ENCODE results near the gene DNAI1.

Gene DNAI1

DNA sequence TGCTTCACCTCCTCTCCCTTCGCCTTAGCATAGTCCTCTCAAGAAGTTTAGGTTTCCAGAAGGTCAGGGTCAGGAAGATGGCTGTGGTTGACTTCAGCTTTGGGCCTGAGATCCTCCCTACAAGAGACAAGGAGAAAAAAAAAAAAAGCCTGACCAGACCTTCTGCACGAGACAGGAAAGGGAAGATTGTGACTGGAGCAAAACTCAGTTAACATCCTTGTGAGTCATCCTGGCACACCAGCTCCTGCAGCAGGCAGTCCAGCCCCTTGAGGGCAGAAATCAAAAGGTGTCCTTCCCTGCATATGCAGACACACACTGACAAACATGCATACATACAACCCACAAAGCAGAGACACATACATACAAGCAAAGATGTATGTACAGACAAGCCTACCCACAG, 82.2 kb downstream of the DNAI1 start:
- no peak for DNase-seq (ENCODE audit: low read depth in 3 of 3, low spot score in 1 of 3)

DNA sequence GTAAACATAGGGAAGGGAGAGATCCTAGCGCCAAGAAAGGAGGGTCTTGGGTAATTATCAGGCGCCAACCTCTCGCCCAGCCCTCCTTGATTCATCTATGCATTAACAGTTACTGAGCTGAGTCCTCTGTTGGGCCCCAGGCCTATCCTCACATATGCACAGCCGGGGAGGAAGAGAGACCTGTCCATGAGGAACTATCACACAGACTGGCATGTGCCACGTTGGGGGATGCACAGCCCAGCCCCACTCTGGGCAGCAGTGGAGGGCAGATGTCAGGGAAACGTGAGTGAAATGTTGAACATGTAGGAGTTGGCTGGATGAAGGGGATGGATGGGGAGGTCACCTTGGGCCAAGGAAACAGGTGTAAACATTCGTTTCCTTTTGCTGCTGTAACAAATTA, 82.9 kb downstream of the DNAI1 start:
- no peak for DNase-seq (ENCODE audit: low read depth in 3 of 3, low spot score in 1 of 3)

GRCh38 chr9:34544035-34544434, 85.4 kb downstream of the DNAI1 start:
- no peak for DNase-seq (ENCODE audit: low read depth in 3 of 3, low spot score in 1 of 3)

DNA sequence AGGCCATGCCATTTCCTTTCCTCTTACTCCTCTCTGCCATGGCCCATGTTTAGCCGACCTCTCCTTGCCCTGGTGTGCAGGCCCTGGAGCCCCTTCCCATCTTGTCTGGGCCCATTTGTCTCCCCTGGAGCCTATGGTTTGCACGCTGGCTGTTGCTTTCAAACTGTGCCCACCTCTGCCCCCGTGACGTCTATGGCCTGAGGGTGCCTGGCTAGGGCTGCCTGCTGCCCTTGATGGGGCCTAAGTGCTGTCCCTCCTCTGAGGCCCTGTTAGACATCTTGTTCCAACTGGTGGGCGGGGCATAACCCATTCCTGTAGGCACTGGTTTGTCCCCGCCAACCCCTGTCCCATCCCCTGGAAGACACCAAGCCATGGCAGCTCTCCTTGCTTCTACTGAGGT, 86.9 kb downstream of the DNAI1 start:
- no peak for DNase-seq (ENCODE audit: low read depth in 3 of 3, low spot score in 1 of 3)

DNA sequence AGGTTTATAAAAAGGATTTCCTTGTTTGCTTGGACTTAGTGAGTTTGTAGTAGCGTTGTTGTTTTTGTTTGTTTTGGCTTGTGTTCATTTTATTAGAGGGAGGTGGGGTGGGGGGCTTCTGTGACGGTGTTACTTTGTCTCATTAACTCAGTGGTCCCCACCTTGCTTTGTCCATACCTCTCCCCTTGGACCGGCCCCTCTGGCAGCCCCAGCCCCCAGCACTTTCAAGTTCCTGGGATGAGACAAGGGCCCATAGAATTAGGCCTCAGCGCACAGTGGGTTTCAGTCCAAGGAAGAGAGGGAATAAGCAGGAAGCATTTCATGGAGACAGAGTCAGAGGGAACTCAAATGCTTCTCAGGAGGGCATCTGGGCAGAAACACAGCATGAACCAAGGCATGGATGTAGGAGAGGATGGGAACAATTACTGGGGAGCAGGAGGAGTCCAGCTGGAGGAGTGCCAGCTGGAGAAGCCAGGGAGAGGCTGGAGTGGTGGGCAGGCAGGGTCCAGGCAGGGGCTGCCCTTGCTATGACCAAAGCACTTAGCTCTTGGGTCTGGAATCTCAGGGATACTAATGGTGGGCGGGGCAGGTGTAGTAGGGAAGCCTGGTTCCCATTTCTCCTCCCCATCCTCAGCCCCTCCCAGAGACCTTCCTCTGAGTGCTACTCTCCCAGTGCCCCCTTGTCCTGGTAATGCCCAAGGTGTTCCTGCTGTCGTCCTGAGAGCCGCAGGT, 87.7 kb downstream of the DNAI1 start:
- no peak for DNase-seq (ENCODE audit: low read depth in 3 of 3, low spot score in 1 of 3)

- DNase-seq (ENCODE audit: low read depth in 3 of 3, low spot score in 1 of 3) = peak in 2 of 3 donors; percentile 5 to 29
Observed at GRCh38 chr9:34546834-34547827, 88.5 kb downstream of the DNAI1 start.

DNA sequence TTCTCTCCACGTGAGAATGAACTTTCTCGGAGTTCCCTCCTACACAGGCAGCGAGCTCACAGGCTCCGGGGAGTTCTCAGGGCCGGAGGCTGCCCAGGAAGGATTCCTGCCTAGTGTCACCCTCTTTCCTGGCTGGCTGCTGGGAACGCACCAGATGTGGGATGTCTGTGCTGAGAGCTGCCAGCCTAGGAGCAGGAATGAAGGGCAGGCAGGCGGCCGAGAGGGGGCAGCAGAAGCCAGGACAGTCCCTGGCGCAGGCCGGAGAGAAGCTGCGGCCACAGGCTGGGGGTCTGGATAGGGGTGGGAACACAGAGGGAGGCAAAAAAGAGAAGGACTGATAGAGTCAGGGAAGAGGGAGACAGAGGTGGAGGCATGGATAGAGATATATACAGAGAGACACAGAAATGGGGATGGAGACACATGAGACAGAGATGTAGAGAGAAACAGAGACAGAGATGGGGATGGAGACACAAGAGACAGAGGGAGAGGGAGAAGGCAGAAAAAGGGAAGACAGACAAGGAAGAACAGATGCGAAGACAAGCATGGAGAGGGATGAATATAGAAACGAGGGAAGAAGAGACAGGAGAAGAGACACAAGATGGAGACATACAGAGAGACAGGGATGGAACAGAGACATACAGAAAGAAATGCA, 89.5 kb downstream of the DNAI1 start:
- peak in 1 of 3 donors; percentile 25 for DNase-seq (ENCODE audit: low read depth in 3 of 3, low spot score in 1 of 3)

DNA sequence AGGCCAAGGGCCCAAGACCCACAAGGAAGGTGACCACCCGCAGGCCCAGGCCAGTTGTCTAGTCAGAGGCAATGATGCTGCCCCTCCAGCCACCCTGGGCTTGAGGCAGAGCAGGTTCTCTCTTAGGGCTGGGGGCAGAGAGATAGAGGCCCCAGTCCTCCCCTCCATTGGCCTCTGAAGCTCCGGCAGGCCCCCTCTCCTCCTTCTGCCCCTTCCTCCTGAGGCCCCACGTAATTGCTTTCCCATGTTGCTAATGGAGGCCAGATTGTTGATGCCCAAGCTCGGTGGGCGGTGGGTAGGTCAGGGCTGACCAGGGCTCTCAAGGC, 90.8 kb downstream of the DNAI1 start:
- DNase-seq (ENCODE audit: low read depth in 3 of 3, low spot score in 1 of 3) = no peak

GRCh38 chr9:34550016-34550680, 91.5 kb downstream of the DNAI1 start:
- no peak for DNase-seq (ENCODE audit: low read depth in 3 of 3, low spot score in 1 of 3)

GRCh38 chr9:34550681-34551270, 92.2 kb downstream of the DNAI1 start:
- DNase-seq (ENCODE audit: low read depth in 3 of 3, low spot score in 1 of 3) = no peak

GRCh38 chr9:34551751-34552605, 93.4 kb downstream of the DNAI1 start:
- DNase-seq (ENCODE audit: low read depth in 3 of 3, low spot score in 1 of 3) = no peak

GRCh38 chr9:34552606-34552981, 94.0 kb downstream of the DNAI1 start:
- DNase-seq (ENCODE audit: low read depth in 3 of 3, low spot score in 1 of 3) = no peak

- DNase-seq (ENCODE audit: low read depth in 3 of 3, low spot score in 1 of 3) = no peak
Observed at GRCh38 chr9:34552986-34553385, 94.4 kb downstream of the DNAI1 start.

- DNase-seq (ENCODE audit: low read depth in 3 of 3, low spot score in 1 of 3) = no peak
Observed at GRCh38 chr9:34553511-34554021, 95.0 kb downstream of the DNAI1 start.

DNA sequence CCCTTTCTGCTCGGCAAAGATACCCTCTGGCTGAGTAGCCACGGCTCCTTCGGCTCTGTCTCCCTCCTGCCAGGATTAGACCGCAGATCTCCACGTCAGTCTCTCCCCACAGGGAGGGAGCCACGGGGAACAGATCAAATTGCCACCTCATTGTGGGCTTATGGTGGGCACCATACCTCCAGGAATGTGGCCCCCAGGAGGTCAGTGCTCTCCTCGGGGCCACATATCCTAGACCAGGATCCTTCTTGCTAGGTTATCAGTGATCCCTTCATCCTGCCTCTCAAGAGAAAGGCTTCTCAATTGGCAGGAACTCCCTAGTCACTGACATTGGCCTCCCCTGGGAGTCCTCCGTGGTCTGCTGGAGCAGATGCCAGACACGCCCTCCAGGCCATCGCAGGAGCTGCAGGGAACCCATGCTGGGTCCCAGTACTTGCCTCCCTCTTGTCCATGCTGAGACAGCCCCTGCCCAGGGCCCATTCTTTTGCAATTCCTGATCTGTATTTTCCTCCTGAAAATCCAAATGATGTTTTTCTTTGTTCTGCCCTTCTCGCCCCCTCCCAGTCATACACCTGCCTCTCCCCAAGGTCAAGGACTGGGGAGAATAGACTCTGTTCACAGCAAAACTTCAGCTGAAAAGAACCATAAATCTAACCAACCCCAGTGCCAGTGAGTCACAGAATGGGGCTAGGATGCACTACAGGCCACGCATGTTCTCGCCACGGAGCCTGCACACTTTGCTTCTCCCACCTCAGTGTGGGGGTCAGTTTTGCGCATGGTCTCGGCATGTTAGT, 95.8 kb downstream of the DNAI1 start:
- DNase-seq (ENCODE audit: low read depth in 3 of 3, low spot score in 1 of 3) = no peak

GRCh38 chr9:34555002-34555348, 96.4 kb downstream of the DNAI1 start:
- no peak for DNase-seq (ENCODE audit: low read depth in 3 of 3, low spot score in 1 of 3)

DNA sequence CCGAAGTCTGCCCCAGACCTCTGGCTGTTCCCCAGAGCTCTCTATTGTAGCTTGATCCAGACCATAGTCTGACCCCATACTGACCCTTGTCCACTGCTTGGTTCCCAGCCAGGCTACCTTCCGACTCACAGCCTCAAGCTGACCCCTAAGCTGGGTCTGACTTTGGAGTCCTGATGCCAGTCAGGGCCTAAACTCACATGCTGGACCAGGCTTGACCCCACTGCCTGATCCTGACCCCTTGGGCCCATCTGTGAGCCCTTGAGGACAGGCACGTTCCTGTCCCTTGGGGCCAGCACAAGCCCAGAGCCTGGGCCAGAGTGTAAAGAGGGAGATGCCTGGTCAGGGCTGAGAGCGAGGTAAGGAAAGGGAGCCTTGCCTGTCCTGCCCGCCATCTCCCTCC, 96.9 kb downstream of the DNAI1 start:
- DNase-seq (ENCODE audit: low read depth in 3 of 3, low spot score in 1 of 3) = no peak

GRCh38 chr9:34555936-34556525, 97.4 kb downstream of the DNAI1 start:
- DNase-seq (ENCODE audit: low read depth in 3 of 3, low spot score in 1 of 3) = no peak

DNA sequence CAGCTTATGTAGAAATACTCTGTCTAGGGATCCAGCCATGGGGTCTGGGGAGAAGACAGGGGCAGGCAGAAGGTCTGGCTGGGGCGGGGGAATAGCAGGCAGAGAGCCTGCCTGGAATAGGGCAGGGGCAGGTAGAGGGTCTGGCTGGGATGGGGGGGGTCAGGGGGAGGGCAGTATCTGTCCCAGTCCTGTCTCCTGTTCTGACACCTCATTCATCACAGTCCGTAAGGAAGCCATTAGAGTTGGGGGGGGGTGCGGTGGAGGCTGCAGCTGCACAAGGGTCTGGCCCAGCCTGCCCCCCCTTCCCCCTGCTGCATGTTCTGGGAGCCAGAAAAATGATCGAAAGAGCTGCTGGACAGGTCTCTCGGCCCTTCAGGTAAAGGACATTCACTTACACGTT, 98.3 kb downstream of the DNAI1 start:
- no peak for DNase-seq (ENCODE audit: low read depth in 3 of 3, low spot score in 1 of 3)
